HepG2 (cell line): ENCODE data around the gene EMID1. TPM values are rescaled to one million over a fixed set of nuclear protein-coding genes. Genes with fewer than 3 reads are reported as not detected.
A peak's percentile ranks its signal among the peaks of the same experiment; 100 is the strongest.

Source experiments
- CCDC6 ChIP-seq: sonication (generic); formaldehyde crosslinking; IDR thresholded peaks from 2 replicates; pipeline ENCODE4 v1.8.1; 2022; ENCODE audit warnings: mild to moderate bottlenecking, missing genetic modification reagents, moderate library complexity
- DR1 ChIP-seq: sonication (generic); formaldehyde crosslinking; IDR thresholded peaks from 2 replicates; pipeline ENCODE4 v1.8.0; 2021; ENCODE audit warnings: mild to moderate bottlenecking, missing genetic modification reagents, inconsistent platforms
- KDM5B ChIP-seq: sonication (generic); formaldehyde crosslinking; IDR thresholded peaks from 2 replicates; pipeline ENCODE4 v1.4.0; 2020; ENCODE audit warnings: missing genetic modification reagents, mild to moderate bottlenecking, borderline replicate concordance
- MAF1 ChIP-seq: sonication (generic); formaldehyde crosslinking; IDR thresholded peaks from 2 replicates; pipeline ENCODE4 v1.5.0; 2020; ENCODE audit warnings: missing genetic modification reagents, borderline replicate concordance
- NFE2 ChIP-seq: sonication (generic); formaldehyde crosslinking; IDR thresholded peaks from 2 replicates; pipeline ENCODE4 v1.4.0; 2020; ENCODE audit warnings: missing genetic modification reagents
- NFKB2 ChIP-seq: sonication (generic); formaldehyde crosslinking; IDR thresholded peaks from 2 replicates; pipeline ENCODE4 v1.4.0; 2020; ENCODE audit warnings: missing genetic modification reagents, borderline replicate concordance
- PHF20 ChIP-seq: sonication (generic); formaldehyde crosslinking; IDR thresholded peaks from 2 replicates; pipeline ENCODE4 v1.5.0; 2020; ENCODE audit warnings: mild to moderate bottlenecking, missing genetic modification reagents
- PRPF4 ChIP-seq: fragments of 200-400 bp; formaldehyde crosslinking; IDR thresholded peaks from 2 replicates; pipeline ENCODE4 v1.6.1; 2016; ENCODE audit warnings: low read length, low read depth; ENCODE audit not compliant: poor library complexity, severe bottlenecking
- PTBP1 ChIP-seq: fragments of 200-400 bp; formaldehyde crosslinking; IDR thresholded peaks from 2 replicates; pipeline ENCODE4 v1.6.1; 2018; ENCODE audit warnings: low read length, low read depth; ENCODE audit not compliant: poor library complexity, severe bottlenecking
- SIX1 ChIP-seq: sonication (generic); formaldehyde crosslinking; IDR thresholded peaks from 2 replicates; pipeline ENCODE4 v1.4.0; 2020; ENCODE audit warnings: missing genetic modification reagents, borderline replicate concordance
- SMARCE1 ChIP-seq: fragments of 450-650 bp; IDR thresholded peaks from 2 replicates; pipeline ENCODE4 v1.6.1; 2017; ENCODE audit warnings: borderline replicate concordance
- ZNF383 ChIP-seq: sonication (generic); formaldehyde crosslinking; IDR thresholded peaks from 2 replicates; pipeline ENCODE4 v1.4.0; 2020; ENCODE audit warnings: missing genetic modification reagents, mild to moderate bottlenecking, borderline replicate concordance
- ZNF558 ChIP-seq: sonication (generic); formaldehyde crosslinking; IDR thresholded peaks from 2 replicates; pipeline ENCODE4 v1.9.0; 2022; ENCODE audit warnings: mild to moderate bottlenecking, missing genetic modification reagents, borderline replicate concordance
- ZNF563 ChIP-seq: sonication (generic); formaldehyde crosslinking; IDR thresholded peaks from 2 replicates; pipeline ENCODE4 v1.8.0; 2022; ENCODE audit warnings: mild to moderate bottlenecking, moderate library complexity, missing genetic modification reagents
- ZNF678 ChIP-seq: sonication (generic); formaldehyde crosslinking; IDR thresholded peaks from 2 replicates; pipeline ENCODE4 v1.4.0; 2020; ENCODE audit warnings: mild to moderate bottlenecking, missing genetic modification reagents
- ZNF7 ChIP-seq: IDR thresholded peaks from 2 replicates; pipeline ENCODE4 v1.6.1; 2016; ENCODE audit warnings: missing biosample characterization, missing genetic modification reagents
- ZNF768 ChIP-seq: sonication (generic); formaldehyde crosslinking; IDR thresholded peaks from 2 replicates; pipeline ENCODE4 v1.4.0; 2020; ENCODE audit warnings: missing genetic modification reagents
- ZNF781 ChIP-seq: sonication (generic); formaldehyde crosslinking; IDR thresholded peaks from 2 replicates; pipeline ENCODE4 v1.5.1; 2020; ENCODE audit warnings: borderline replicate concordance, mild to moderate bottlenecking, missing genetic modification reagents; ENCODE audit errors: not compliant biosample characterization
- ZNF83 ChIP-seq: sonication (generic); formaldehyde crosslinking; IDR thresholded peaks from 2 replicates; pipeline ENCODE4 v1.4.0; 2020; ENCODE audit warnings: missing genetic modification reagents, mild to moderate bottlenecking, borderline replicate concordance
- polyA plus RNA-seq, 8 experiments: library from polyadenylated mRNA; depleted of rRNA in 3 of 8; stranded (reverse) in 7 of 8; unstranded in 1 of 8; fragments of >200 nt; fragmentation: Illumina TruSeq in 4 of 8; extraction: Trizol in 4 of 8; gene quantifications; 2 replicates each; pipeline versions ENCODE4 v1.2.1 to v1.2.3, GENCODE V29; 2011 to 2016; ENCODE audit warnings: low read depth in 4 of 8, missing spikeins in 1 of 8, mixed read lengths in 1 of 8; ENCODE audit not compliant: insufficient read depth in 1 of 8
- total RNA-seq, 5 experiments: library from RNA; depleted of rRNA; stranded (reverse); fragments of >200 nt; fragmentation: Illumina TruSeq; extraction: Trizol; gene quantifications; 2 replicates each; pipeline ENCODE4 v1.2.3, GENCODE V29; 2016; ENCODE audit warnings: low read depth in 1 of 5
- TF ChIP-seq, protein P1 (sequence below): sonication (generic); formaldehyde crosslinking; IDR thresholded peaks from 2 replicates; pipeline ENCODE4 v1.5.1; 2020; ENCODE audit warnings: mild to moderate bottlenecking, moderate library complexity, missing genetic modification reagents
- TF ChIP-seq, protein P2 (sequence below): sonication (generic); formaldehyde crosslinking; IDR thresholded peaks from 2 replicates; pipeline ENCODE4 v1.4.0; 2020; ENCODE audit warnings: missing genetic modification reagents, borderline replicate concordance
- TF ChIP-seq, protein P3 (sequence below): sonication (generic); formaldehyde crosslinking; conservative IDR thresholded peaks from 2 replicates; pipeline ENCODE4 v1.8.0; 2022; ENCODE audit warnings: mild to moderate bottlenecking, moderate library complexity, missing genetic modification reagents

The EMID1 gene
- total and polyA plus RNA-seq, 2 of the 13 experiments (the other 11 are each of a cell fraction or from before 2014, with no cell fraction given) = 0.45 to 0.82 TPM

DNA sequence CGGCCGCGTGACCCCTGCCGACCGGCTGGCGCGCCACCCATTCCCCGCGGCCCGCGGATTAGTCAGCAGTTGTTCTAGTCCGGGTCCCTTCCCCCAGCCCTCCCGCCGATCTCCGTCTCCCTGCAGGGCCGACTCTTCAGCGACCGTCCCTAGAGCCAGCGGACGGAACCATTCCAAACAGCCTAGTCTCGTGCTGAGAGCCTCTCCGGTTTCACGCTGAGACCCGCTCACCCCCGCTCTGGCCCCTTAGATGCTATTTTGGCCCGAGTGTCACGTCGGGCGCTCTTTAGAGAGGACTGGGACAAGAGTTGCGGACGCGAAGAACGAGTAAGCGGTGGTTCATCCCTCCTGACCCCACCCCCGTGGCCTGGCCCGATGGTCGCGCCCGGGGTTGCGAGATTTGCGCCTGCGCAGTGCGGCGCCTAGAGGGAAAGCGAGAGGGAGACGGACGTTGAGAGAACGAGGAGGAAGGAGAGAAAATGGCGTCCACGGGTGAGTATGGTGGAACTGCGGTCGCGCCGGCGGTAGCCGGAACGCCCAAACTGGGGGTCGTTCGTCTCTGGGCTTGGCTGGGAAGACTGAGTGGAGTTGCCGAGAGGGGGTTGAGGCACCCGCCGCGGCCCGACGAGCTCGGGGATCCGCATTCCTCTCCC lies 62.3 kb downstream of the EMID1 start, which contains the start of the genes EWSR1 and RHBDD3 (continued):
- TF ChIP-seq KDM5B (CRISPR knock-in tag) (peak; percentile 66; the same call in 1 of the 2 replicates), PHF20 (CRISPR knock-in tag) (peak; percentile 52; the same call in 1 of the 2 replicates), MAF1 (CRISPR knock-in tag) (0 out of 2 replicates have a peak, but pooled peaks have one; percentile 23), SIX1 (CRISPR knock-in tag) (no peak), PRPF4 (peak; percentile 88), PTBP1 (peak; percentile 25), ZNF678 (CRISPR knock-in tag) (no peak), ZNF558 (CRISPR knock-in tag) (0 out of 2 replicates have a peak, but pooled peaks have one; percentile 52), DR1 (CRISPR knock-in tag) (peak; percentile 53; the same call in 1 of the 2 replicates), ZNF563 (no peak), ZNF383 (CRISPR knock-in tag) (0 out of 2 replicates have a peak, but pooled peaks have one; percentile 82), ZNF83 (CRISPR knock-in tag) (no peak), SMARCE1 (no peak), NFKB2 (CRISPR knock-in tag) (0 out of 2 replicates have a peak, but pooled peaks have one; percentile 5), ZNF781 (peak; percentile 34), CCDC6 (CRISPR knock-in tag) (no peak; the same call in 1 of the 2 replicates), NFE2 (no peak), ZNF768 (CRISPR knock-in tag) (peak; percentile 47; the same call in 1 of the 2 replicates), ZNF7 (no peak)
- TF ChIP-seq, protein P1, sequence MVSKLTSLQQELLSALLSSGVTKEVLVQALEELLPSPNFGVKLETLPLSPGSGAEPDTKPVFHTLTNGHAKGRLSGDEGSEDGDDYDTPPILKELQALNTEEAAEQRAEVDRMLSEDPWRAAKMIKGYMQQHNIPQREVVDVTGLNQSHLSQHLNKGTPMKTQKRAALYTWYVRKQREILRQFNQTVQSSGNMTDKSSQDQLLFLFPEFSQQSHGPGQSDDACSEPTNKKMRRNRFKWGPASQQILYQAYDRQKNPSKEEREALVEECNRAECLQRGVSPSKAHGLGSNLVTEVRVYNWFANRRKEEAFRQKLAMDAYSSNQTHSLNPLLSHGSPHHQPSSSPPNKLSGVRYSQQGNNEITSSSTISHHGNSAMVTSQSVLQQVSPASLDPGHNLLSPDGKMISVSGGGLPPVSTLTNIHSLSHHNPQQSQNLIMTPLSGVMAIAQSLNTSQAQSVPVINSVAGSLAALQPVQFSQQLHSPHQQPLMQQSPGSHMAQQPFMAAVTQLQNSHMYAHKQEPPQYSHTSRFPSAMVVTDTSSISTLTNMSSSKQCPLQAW = peak; percentile 89
- TF ChIP-seq, protein P2, sequence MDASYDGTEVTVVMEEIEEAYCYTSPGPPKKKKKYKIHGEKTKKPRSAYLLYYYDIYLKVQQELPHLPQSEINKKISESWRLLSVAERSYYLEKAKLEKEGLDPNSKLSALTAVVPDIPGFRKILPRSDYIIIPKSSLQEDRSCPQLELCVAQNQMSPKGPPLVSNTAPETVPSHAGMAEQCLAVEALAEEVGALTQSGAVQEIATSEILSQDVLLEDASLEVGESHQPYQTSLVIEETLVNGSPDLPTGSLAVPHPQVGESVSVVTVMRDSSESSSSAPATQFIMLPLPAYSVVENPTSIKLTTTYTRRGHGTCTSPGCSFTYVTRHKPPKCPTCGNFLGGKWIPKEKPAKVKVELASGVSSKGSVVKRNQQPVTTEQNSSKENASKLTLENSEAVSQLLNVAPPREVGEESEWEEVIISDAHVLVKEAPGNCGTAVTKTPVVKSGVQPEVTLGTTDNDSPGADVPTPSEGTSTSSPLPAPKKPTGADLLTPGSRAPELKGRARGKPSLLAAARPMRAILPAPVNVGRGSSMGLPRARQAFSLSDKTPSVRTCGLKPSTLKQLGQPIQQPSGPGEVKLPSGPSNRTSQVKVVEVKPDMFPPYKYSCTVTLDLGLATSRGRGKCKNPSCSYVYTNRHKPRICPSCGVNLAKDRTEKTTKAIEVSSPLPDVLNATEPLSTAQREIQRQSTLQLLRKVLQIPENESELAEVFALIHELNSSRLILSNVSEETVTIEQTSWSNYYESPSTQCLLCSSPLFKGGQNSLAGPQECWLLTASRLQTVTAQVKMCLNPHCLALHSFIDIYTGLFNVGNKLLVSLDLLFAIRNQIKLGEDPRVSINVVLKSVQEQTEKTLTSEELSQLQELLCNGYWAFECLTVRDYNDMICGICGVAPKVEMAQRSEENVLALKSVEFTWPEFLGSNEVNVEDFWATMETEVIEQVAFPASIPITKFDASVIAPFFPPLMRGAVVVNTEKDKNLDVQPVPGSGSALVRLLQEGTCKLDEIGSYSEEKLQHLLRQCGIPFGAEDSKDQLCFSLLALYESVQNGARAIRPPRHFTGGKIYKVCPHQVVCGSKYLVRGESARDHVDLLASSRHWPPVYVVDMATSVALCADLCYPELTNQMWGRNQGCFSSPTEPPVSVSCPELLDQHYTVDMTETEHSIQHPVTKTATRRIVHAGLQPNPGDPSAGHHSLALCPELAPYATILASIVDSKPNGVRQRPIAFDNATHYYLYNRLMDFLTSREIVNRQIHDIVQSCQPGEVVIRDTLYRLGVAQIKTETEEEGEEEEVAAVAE = peak; percentile 38; the same call in 1 of the 2 replicates
- TF ChIP-seq, protein P3, sequence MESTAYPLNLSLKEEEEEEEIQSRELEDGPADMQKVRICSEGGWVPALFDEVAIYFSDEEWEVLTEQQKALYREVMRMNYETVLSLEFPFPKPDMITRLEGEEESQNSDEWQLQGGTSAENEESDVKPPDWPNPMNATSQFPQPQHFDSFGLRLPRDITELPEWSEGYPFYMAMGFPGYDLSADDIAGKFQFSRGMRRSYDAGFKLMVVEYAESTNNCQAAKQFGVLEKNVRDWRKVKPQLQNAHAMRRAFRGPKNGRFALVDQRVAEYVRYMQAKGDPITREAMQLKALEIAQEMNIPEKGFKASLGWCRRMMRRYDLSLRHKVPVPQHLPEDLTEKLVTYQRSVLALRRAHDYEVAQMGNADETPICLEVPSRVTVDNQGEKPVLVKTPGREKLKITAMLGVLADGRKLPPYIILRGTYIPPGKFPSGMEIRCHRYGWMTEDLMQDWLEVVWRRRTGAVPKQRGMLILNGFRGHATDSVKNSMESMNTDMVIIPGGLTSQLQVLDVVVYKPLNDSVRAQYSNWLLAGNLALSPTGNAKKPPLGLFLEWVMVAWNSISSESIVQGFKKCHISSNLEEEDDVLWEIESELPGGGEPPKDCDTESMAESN (CRISPR knock-in tag) = peak; percentile 68
